Thoracic aorta (tissue), 2 donors: ENCODE results near the gene CCDC97. TPM values are rescaled to one million over a fixed set of nuclear protein-coding genes. Genes with fewer than 3 reads are reported as not detected.

Experiments
- ATAC-seq: fragments of 150-250 bp; one replicate; pipeline ENCODE4 v1.8.0; 2017; ENCODE audit warnings: low read depth; ENCODE audit not compliant: insufficient number of reproducible peaks, low FRiP score
- DNase-seq: peaks from one replicate; pipeline ENCODE4 v3.0.0-alpha.2; 2020; ENCODE audit warnings: low spot score
- H3K27ac ChIP-seq, 2 donors: fragments of 200-600 bp; sonication (generic); 1 replicate in 1 of 2; 2 replicates in 1 of 2; pipeline ENCODE4 v1.5.1; 2016; ENCODE audit warnings: mild to moderate bottlenecking in 2 of 2, moderate library complexity in 2 of 2
- H3K27me3 ChIP-seq: fragments of 200-600 bp; sonication (generic); replicated peaks from 2 replicates; pipeline ENCODE4 v1.6.0; 2016; ENCODE audit warnings: mild to moderate bottlenecking; ENCODE audit not compliant: insufficient read depth
- H3K36me3 ChIP-seq: fragments of 200-600 bp; sonication (generic); one replicate; pipeline ENCODE4 v1.5.1; 2016
- H3K4me1 ChIP-seq, 2 donors: fragments of 200-600 bp; sonication (generic); 1 replicate in 1 of 2; 2 replicates in 1 of 2; pipeline versions ENCODE4 v1.5.1 to v1.6.0; 2016; ENCODE audit warnings: low read depth in 2 of 2, mild to moderate bottlenecking in 1 of 2; ENCODE audit not compliant: control insufficient read depth in 1 of 2
- H3K4me3 ChIP-seq: fragments of 200-600 bp; sonication (generic); 2 replicates; pipeline ENCODE4 v1.5.1; 2016; ENCODE audit warnings: mild to moderate bottlenecking
- H3K9me3 ChIP-seq: fragments of 200-600 bp; sonication (generic); 2 replicates; pipeline ENCODE4 v1.5.1; 2016
- CTCF ChIP-seq: fragments of 200-600 bp; sonication (generic); IDR thresholded peaks from one replicate; pipeline ENCODE4 v1.5.1; 2019; ENCODE audit warnings: antibody characterized with exemption
- total RNA-seq, 2 donors: library from RNA; depleted of rRNA; stranded (reverse); fragments of >200 nt; gene quantifications; one replicate each; pipeline versions ENCODE4 v1.1.0 to v1.2.3, GENCODE V29; 2016

The CCDC97 gene
- total RNA-seq, 2 donors from 2014 or later = 15.2 to 22.4 TPM

DNA sequence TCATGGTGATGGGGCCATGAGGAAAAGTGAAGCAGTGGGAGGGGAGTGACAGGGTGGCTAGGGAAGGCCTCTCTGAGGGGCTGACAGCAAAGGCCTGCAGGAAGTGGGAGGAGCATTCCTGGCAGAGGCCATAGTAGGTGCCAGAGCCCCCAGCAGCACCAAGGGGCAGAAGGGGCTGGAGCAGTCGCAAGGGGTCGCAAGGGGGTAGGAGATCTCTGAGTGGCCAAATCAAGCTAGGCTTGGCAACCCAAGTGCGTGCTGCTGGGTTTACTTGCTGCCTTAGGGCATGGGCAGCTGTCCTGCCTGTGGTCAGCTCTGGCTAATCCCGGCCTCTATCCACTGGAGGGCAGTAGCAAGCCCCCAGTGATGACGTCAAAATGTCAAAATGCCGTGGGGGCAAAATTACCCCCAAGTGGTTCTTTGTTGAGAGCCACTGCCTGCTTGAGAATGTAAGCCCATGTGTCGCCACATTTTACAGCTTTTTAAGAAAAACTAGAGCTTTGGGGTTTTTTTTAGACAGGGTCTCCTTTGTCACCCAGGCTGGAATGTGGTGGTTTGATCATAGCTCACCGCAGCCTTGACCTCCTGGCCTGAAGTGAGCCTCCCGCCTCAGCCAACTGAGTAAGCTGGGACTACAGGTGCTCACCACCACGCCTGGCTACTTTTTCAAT, 11.8 kb downstream of the CCDC97 start:
- ATAC-seq (no peak), DNase-seq (no peak)
- TF ChIP-seq CTCF = peak; percentile 71
- Histone ChIP-seq H3K4me1 (peaks cover 32 to 52% of the 10 kb centered on the region in 2 donors), H3K36me3 (peaks cover 38% of the 10 kb centered on the region), H3K27me3 (no peaks in the 10 kb centered on the region), H3K4me3 (no peak overlapping the region), H3K9me3 (no peaks in the 10 kb centered on the region), H3K27ac (peak overlapping the region; percentile 96 to 99)

DNA sequence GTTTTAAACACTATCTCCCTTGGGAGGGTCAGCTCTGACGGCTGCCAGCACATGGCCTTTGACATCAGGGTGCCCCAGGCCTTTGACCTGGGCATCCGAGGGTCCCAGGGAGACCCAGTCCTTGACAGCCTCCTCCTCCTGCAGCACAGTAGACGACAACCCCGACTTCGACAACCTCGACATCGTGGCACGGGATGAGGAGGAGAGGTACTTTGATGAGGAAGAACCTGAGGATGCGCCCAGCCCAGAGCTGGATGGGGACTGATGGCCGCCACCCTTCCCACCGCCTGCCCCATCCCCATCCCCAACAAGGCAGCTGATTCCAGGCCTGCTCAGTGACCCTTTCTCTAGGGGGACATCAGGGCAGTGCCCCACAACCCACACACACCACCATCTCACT, 12.5 kb downstream of the CCDC97 start:
- DNase-seq (no peak), ATAC-seq (no peak)
- peaks cover 31% of the 10 kb centered on the region for H3K36me3 ChIP-seq
- H3K9me3 ChIP-seq = no peaks in the 10 kb centered on the region
- no peaks in the 10 kb centered on the region for H3K27me3 ChIP-seq
- H3K27ac ChIP-seq = peak overlapping the region; percentile 96 to 99
- no peak for TF ChIP-seq CTCF
- no peak overlapping the region for H3K4me3 ChIP-seq
- H3K4me1 ChIP-seq = peaks cover 39 to 59% of the 10 kb centered on the region in 2 donors

- Histone ChIP-seq H3K4me1 (peaks cover 41 to 59% of the 10 kb centered on the region in 2 donors), H3K27ac (peak overlapping the region; percentile 96 to 99), H3K27me3 (no peaks in the 10 kb centered on the region), H3K36me3 (peaks cover 31% of the 10 kb centered on the region), H3K9me3 (no peaks in the 10 kb centered on the region), H3K4me3 (no peak overlapping the region)
- DNase-seq (no peak), ATAC-seq (no peak)
- TF ChIP-seq CTCF = no peak
Measured at GRCh38 chr19:41323023-41323422, 13.1 kb downstream of the CCDC97 start.

- H3K4me1 ChIP-seq = peaks cover 41 to 59% of the 10 kb centered on the region in 2 donors
- TF ChIP-seq CTCF = no peak
Measured at GRCh38 chr19:41323430-41324125, 13.6 kb downstream of the CCDC97 start.

GRCh38 chr19:41324231-41324702, 14.3 kb downstream of the CCDC97 start:
- no peak for TF ChIP-seq CTCF
- Histone ChIP-seq H3K27me3 (no peaks in the 10 kb centered on the region), H3K4me1 (peaks cover 41 to 59% of the 10 kb centered on the region in 2 donors), H3K36me3 (peaks cover 21% of the 10 kb centered on the region), H3K9me3 (no peaks in the 10 kb centered on the region), H3K27ac (peak overlapping the region; percentile 96 to 99), H3K4me3 (no peak overlapping the region)
- DNase-seq (no peak), ATAC-seq (no peak)

More at GRCh38 chr19:41323430-41324125, 13.6 kb downstream of the CCDC97 start:
- Histone ChIP-seq H3K27me3 (no peaks in the 10 kb centered on the region), H3K27ac (peak overlapping the region; percentile 96 to 99), H3K4me3 (peak overlapping the region; percentile 2), H3K36me3 (peaks cover 28% of the 10 kb centered on the region), H3K9me3 (no peaks in the 10 kb centered on the region)
- ATAC-seq (peak; percentile 56), DNase-seq (peak; percentile 58)
